ENCODE results near the gene WDR35.
A peak's percentile ranks its signal among the peaks of the same experiment; 100 is the strongest.

Gene WDR35

GRCh38 chr2:19868701-19869580 is 121.0 kb downstream of the WDR35 start:
- peak; percentile 81 for DNase-seq

GRCh38 chr2:19868224-19868623 is 121.7 kb downstream of the WDR35 start:
- DNase-seq, result no peak

DNA sequence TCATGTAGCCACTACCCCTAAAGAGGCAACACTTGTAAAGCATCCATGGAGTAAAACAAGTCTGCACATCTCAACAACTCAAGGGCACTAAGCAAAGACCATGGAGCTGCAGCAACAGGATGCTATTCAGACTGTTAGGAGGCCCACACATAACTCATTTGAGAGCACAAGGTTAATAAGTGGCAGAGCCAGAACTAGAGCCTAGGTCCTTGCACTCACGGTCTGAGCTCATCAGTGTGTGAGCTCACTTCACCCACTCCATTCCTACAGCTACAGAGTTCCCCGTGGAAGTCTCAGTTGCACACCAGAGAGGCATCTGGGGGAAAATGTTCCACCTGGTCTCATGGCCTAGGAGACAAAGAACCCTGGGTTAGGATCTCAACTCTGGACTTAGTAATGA is 123.1 kb downstream of the WDR35 start:
- no peak for DNase-seq

DNA sequence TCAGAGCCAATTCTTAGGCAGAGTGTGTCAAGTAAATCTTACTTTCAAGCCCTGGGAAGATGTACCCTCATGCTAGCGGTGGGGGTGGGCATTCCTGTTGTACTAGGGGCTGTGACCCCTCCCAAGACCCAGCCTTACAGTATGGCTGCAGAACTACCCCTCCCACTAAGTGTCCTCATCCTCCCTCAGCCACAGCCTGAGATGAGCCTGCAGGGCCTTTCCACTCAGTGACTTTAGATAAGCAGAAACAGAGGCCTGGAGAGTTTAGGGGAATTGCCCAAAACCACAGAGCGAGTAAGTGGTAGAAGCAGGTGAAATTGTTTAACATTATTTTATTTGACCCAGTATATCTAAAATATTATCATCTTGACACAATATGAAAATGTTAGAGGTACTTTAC is 124.8 kb downstream of the WDR35 start:
- DNase-seq, result no peak

DNA sequence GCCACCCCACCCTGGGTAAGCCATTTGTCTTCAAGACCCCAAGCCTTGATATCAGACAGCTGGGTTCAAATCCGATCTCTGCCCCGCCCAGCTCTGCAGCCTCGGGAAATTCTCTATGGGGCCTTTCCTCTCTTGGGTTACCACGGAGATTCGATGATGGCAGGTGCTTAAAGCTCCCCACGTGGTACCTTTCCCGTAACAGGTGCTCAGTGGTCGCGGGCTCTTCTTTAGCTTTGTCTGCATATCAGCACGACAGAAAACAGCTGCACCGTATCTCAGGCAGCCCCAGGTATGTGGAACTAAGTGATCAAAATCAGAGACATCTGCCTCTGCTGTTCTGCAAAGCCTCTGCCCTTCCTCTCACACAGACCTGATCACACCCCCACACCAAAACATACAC is 125.5 kb downstream of the WDR35 start:
- DNase-seq, result no peak

- DNase-seq, result peak; percentile 78
These were observed 126.4 kb downstream of the WDR35 start for GRCh38 chr2:19863303-19864041.

- DNase-seq, result no peak
These were observed 128.1 kb downstream of the WDR35 start for GRCh38 chr2:19861813-19862212.

Data from femur (tissue), 1 donor.